Activated naive CD8-positive, alpha-beta T cell (primary cell): ENCODE measurements around the gene CAMTA1.

Source experiments
- H3K27ac Mint-ChIP-seq: one replicate; pipeline ENCODE4 v1.8.0; 2021; ENCODE audit warnings: mixed read lengths
- H3K27me3 Mint-ChIP-seq: one replicate; pipeline ENCODE4 v1.8.0; 2021; ENCODE audit warnings: mixed read lengths
- H3K36me3 Mint-ChIP-seq: one replicate; pipeline ENCODE4 v1.8.0; 2021; ENCODE audit warnings: mixed read lengths
- H3K4me1 Mint-ChIP-seq: one replicate; pipeline ENCODE4 v1.8.0; 2021; ENCODE audit warnings: low read depth, mixed read lengths
- H3K4me3 Mint-ChIP-seq: one replicate; pipeline ENCODE4 v1.8.0; 2021; ENCODE audit warnings: mild to moderate bottlenecking, mixed read lengths
- H3K9me3 Mint-ChIP-seq: one replicate; pipeline ENCODE4 v1.8.0; 2021; ENCODE audit warnings: low read depth, mixed read lengths

CAMTA1 gene

GRCh38 chr1:7436056-7437005 lies 651.1 kb downstream of the CAMTA1 start:
- H3K4me3 Mint-ChIP-seq: no peak overlapping the region
- no peaks in the 10 kb centered on the region for H3K27me3 Mint-ChIP-seq
- no peaks in the 10 kb centered on the region for H3K4me1 Mint-ChIP-seq
- peaks cover 4% of the 10 kb centered on the region for H3K9me3 Mint-ChIP-seq
- H3K36me3 Mint-ChIP-seq: no peaks in the 10 kb centered on the region
- no peak overlapping the region for H3K27ac Mint-ChIP-seq

DNA sequence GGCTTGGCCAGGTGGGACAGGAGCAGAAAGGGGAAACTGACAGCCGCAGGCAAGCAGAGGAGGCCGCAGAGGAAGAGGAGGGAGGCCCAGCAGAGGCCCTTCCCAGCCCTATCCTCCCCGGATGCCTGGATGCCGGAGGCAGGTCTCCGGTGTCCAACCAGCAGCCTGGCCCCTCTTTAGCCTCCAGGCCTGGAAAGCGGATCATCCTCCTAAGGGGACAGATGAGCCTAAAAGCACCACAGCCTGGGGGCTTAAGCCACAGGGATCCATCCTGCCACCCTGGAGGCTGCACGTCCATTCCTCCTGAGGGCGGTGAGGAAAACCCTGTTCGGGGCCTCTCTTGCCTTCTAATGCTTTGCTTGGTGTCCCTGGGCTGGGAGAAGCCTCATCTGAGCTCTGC lies 651.8 kb downstream of the CAMTA1 start:
- Mint-ChIP-seq H3K27ac (no peak overlapping the region), H3K36me3 (no peaks in the 10 kb centered on the region), H3K4me3 (no peak overlapping the region), H3K9me3 (peaks cover 4% of the 10 kb centered on the region), H3K27me3 (no peaks in the 10 kb centered on the region), H3K4me1 (no peaks in the 10 kb centered on the region)

DNA sequence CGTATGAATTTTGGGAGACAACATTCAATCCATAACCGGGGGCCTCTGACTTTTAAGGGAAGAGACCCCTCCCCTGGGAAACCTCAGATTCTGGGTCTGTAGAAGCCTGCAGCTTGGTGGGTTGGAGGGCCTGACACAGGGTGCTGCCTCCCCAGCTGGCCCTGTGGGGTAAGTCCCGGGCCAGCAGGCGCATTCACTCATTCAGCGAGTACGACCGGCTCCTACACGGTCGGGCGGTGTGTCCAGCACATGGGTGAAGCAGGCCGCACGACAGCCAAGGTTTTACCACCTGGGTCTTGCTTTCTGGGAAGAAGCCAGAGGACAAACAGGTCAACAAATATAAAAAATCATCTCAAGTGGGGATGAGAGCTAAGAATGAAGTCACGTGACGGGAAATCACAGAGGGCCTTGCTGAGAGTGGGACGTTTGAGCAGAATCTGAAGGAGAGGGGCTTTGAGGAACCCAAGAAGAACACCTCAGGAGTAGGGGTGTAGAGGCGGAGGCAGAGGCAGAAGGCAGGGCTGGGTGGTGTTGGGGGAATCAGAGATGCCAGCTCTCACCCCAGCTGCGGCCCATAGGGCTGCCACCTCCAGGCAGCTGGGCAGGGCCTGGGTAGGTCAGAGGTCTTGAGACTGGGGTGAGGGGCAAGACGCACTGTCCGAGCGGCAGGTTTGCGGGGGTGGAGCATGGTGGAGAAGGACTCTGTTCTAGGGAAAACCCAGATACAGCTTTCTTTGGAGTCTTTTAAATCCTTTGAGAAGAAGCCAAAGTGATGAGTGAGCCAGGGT lies 652.5 kb downstream of the CAMTA1 start:
- Mint-ChIP-seq H3K27me3 (no peaks in the 10 kb centered on the region), H3K4me1 (no peaks in the 10 kb centered on the region), H3K36me3 (no peaks in the 10 kb centered on the region), H3K4me3 (no peak overlapping the region), H3K9me3 (peaks cover 4% of the 10 kb centered on the region), H3K27ac (no peak overlapping the region)

GRCh38 chr1:7438396-7438785 lies 653.1 kb downstream of the CAMTA1 start:
- Mint-ChIP-seq H3K9me3 (peaks cover 4% of the 10 kb centered on the region), H3K27ac (no peak overlapping the region), H3K36me3 (no peaks in the 10 kb centered on the region)

GRCh38 chr1:7438921-7439655 lies 653.8 kb downstream of the CAMTA1 start:
- Mint-ChIP-seq H3K36me3 (no peaks in the 10 kb centered on the region), H3K27me3 (no peaks in the 10 kb centered on the region), H3K27ac (no peak overlapping the region), H3K9me3 (peaks cover 3% of the 10 kb centered on the region), H3K4me3 (no peak overlapping the region), H3K4me1 (no peaks in the 10 kb centered on the region)

More at GRCh38 chr1:7438396-7438785, 653.1 kb downstream of the CAMTA1 start:
- Mint-ChIP-seq H3K27me3 (no peaks in the 10 kb centered on the region), H3K4me1 (no peaks in the 10 kb centered on the region), H3K4me3 (no peak overlapping the region)

DNA sequence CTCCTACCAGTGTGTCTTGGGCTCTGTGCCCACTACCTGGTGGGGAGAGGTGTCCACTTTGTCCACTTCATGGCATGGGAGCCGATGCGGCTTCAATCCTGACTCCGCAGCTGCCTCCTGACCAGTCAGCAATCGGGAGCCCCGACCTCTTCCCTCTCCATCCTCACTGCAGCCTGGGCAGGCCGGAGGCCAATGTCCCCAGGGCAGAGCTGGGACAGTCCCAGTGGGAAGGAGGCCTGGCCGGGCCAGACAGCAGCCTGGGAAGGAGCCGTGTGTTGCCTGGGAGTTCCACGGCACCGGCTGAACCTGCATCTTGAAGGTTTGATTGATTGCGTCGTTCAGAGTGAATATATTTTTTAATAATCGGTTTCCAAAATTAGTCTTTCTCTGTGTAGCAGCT lies 654.9 kb downstream of the CAMTA1 start:
- H3K27ac Mint-ChIP-seq: no peak overlapping the region
- H3K4me3 Mint-ChIP-seq: no peak overlapping the region
- H3K36me3 Mint-ChIP-seq: no peaks in the 10 kb centered on the region
- no peaks in the 10 kb centered on the region for H3K4me1 Mint-ChIP-seq
- H3K9me3 Mint-ChIP-seq: no peaks in the 10 kb centered on the region
- H3K27me3 Mint-ChIP-seq: no peaks in the 10 kb centered on the region

GRCh38 chr1:7441143-7441841 lies 656.0 kb downstream of the CAMTA1 start:
- Mint-ChIP-seq H3K4me1 (no peaks in the 10 kb centered on the region), H3K9me3 (no peaks in the 10 kb centered on the region), H3K36me3 (no peaks in the 10 kb centered on the region), H3K4me3 (no peak overlapping the region), H3K27ac (no peak overlapping the region), H3K27me3 (no peaks in the 10 kb centered on the region)

DNA sequence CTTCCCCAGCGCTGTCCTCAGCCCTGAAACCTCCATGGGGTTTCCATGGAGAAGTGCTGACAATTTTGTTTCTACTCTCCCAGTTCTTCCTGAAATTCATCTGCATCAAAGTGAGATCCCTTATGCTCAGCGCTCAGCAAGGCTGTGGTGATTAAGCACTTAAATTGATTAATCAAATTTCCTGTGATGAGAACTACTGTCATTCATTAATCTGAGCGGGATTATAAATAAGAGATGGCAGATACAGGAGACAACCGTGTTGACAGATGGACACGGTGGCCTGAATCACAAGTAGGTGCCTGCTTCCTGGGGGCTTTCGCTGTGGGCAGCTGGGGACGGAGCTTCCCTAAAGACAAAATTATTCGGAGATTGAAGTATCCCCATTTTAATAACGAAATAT lies 656.8 kb downstream of the CAMTA1 start:
- H3K4me3 Mint-ChIP-seq: no peak overlapping the region
- H3K9me3 Mint-ChIP-seq: no peaks in the 10 kb centered on the region
- no peaks in the 10 kb centered on the region for H3K36me3 Mint-ChIP-seq
- H3K27me3 Mint-ChIP-seq: no peaks in the 10 kb centered on the region
- H3K4me1 Mint-ChIP-seq: no peaks in the 10 kb centered on the region
- H3K27ac Mint-ChIP-seq: no peak overlapping the region

DNA sequence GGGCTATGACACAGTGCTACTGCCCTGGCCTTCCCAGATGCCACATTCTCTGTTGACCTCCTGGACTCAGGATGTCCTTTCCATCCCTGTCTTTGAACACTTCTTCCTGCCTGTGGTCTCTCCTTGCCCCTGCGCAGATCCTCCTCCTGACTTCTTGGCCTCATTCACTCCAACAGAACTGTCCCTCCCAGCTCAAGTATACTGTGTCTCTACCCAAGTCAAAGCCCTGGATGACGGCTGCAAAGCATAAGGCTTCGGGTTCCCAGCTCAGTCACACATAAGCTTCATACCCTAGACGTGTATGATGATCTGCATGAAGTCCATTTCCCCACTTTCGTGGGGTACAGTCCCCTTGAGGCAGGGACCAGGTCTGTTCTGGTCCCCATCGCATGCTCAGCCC lies 657.7 kb downstream of the CAMTA1 start:
- H3K9me3 Mint-ChIP-seq: no peaks in the 10 kb centered on the region
- H3K27ac Mint-ChIP-seq: no peak overlapping the region
- H3K4me1 Mint-ChIP-seq: no peaks in the 10 kb centered on the region
- no peak overlapping the region for H3K4me3 Mint-ChIP-seq
- H3K36me3 Mint-ChIP-seq: no peaks in the 10 kb centered on the region
- H3K27me3 Mint-ChIP-seq: no peaks in the 10 kb centered on the region

DNA sequence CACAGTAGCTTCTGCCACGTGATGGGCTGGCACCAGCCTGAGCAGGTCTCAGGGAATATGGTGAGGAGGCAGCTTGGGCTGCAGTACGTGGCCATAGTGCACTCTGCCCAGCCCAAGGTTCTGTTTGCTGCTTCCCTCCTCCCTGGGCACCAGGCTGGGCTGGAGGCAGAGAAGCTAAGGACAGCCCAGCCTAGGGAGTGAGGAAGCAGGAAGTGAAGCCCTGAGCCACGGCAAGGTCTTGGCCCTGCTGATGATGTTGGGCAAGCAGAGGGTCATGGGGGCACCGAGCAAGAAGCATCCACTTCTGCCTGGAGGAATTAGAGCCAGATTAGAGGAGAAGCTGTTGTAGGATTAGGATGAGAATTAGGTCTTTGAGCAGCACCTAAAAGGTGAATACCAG lies 659.1 kb downstream of the CAMTA1 start:
- Mint-ChIP-seq H3K4me1 (no peaks in the 10 kb centered on the region), H3K4me3 (no peak overlapping the region), H3K27me3 (no peaks in the 10 kb centered on the region), H3K27ac (no peak overlapping the region), H3K36me3 (no peaks in the 10 kb centered on the region), H3K9me3 (no peaks in the 10 kb centered on the region)

DNA sequence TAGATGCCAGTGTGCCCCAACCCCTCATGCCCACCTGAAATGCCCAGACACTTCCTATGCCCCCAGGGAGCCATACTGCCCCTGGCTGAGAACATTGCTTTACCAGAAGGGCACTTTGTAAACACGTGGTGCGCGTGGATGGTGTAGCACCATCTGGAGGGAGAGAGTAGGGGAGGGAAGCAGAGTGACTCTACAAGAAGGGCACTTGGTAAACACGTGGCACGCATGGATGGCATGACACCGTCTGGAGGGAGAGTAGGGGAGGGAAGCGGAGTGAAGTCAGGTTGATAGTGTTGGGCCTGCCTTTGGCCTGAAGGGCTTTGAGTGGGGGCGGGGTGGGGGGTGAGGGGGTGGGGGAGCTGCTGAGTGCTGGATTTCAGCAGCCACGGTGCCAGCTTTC lies 661.8 kb downstream of the CAMTA1 start:
- no peaks in the 10 kb centered on the region for H3K9me3 Mint-ChIP-seq
- no peaks in the 10 kb centered on the region for H3K36me3 Mint-ChIP-seq
- H3K27ac Mint-ChIP-seq: no peak overlapping the region
- no peak overlapping the region for H3K4me3 Mint-ChIP-seq
- no peaks in the 10 kb centered on the region for H3K27me3 Mint-ChIP-seq
- H3K4me1 Mint-ChIP-seq: no peaks in the 10 kb centered on the region

GRCh38 chr1:7447736-7448135 lies 662.5 kb downstream of the CAMTA1 start:
- H3K4me3 Mint-ChIP-seq: no peak overlapping the region
- no peaks in the 10 kb centered on the region for H3K27me3 Mint-ChIP-seq

GRCh38 chr1:7448986-7449385 lies 663.7 kb downstream of the CAMTA1 start:
- Mint-ChIP-seq H3K36me3 (no peaks in the 10 kb centered on the region), H3K27ac (no peak overlapping the region), H3K9me3 (no peaks in the 10 kb centered on the region), H3K27me3 (no peaks in the 10 kb centered on the region), H3K4me1 (no peaks in the 10 kb centered on the region), H3K4me3 (no peak overlapping the region)

More at GRCh38 chr1:7447736-7448135, 662.5 kb downstream of the CAMTA1 start:
- Mint-ChIP-seq H3K9me3 (no peaks in the 10 kb centered on the region), H3K4me1 (no peaks in the 10 kb centered on the region), H3K36me3 (no peaks in the 10 kb centered on the region), H3K27ac (no peak overlapping the region)

DNA sequence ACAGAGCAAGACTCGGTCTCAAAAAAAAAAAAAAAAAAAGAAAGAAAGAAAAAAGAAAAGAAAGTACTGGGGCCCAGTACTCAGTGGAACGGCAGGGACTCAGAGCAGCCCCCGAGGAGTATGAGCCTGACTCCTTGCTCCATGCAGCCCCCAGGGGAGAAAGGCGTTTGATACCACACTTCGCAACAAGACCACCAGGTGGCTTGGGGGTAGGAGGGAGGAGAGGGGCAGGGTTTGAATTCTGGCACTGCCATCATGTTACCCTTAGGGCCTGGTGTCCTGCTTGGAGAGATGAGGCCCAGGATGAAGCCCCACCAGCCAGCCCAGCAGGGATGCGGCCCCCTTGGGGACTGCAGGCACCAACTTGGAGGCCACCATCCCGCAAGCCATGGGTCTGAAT lies 664.5 kb downstream of the CAMTA1 start:
- no peaks in the 10 kb centered on the region for H3K4me1 Mint-ChIP-seq
- H3K27me3 Mint-ChIP-seq: no peaks in the 10 kb centered on the region
- H3K4me3 Mint-ChIP-seq: no peak overlapping the region
- H3K27ac Mint-ChIP-seq: no peak overlapping the region
- no peaks in the 10 kb centered on the region for H3K36me3 Mint-ChIP-seq
- H3K9me3 Mint-ChIP-seq: no peaks in the 10 kb centered on the region
